ENCODE measurements around the gene CALN1. TPM values are rescaled to one million over a fixed set of nuclear protein-coding genes. Genes with fewer than 3 reads are reported as not detected.
A peak's percentile ranks its signal among the peaks of the same experiment; 100 is the strongest.
"Not testable (repeated sequence)": the region's sequence is repeated elsewhere in the genome, so short reads cannot be mapped to it uniquely, and the experiment has no call there.

Gene CALN1
- 14.4 and 15.2 TPM in 2 replicates for total RNA-seq (2021; fragmentation: NEBNext Ultra II Directional; extraction: Animal tissue kit (Norgen Biotek cat#: 25700))
- 5.5 and 6.4 TPM in 2 replicates for polyA plus RNA-seq (2011; rRNA removed)
- 6.0 TPM for polyA plus RNA-seq (2011; cell fraction: cytosol; rRNA removed)
- 4.5 TPM for polyA plus RNA-seq (2011; cell fraction: nucleus; rRNA removed)
- polyA plus RNA-seq (2012, experiment 1 of 2): 4.8 to 11.8 TPM (median 8.1 TPM) in 4 replicates
- 3.1 TPM for polyA plus RNA-seq (2012, experiment 2 of 2)
- 4.6 TPM for polyA plus RNA-seq (2013, experiment 1 of 2)
- 4.7 TPM for polyA plus RNA-seq (2013, experiment 2 of 2)
- 15.1 and 23.9 TPM in 2 replicates for polyA minus RNA-seq (2011; rRNA and poly(A)+ RNA removed)
- polyA minus RNA-seq (2011; cell fraction: cytosol; rRNA and poly(A)+ RNA removed): 3.4 TPM
- 9.7 TPM for polyA minus RNA-seq (2011; cell fraction: nucleus; rRNA and poly(A)+ RNA removed)
- long read RNA-seq, experiment 1, full-length matches to known transcripts: 1 of 7 reads
- long read RNA-seq, experiment 1, partial matches to known transcripts: 0 of 7 reads
- long read RNA-seq, experiment 1, other reads (novel, unspliced or antisense): 6 of 7 reads
- long read RNA-seq, experiment 2: 0 reads

- FAIRE-seq; H4K5ac ChIP-seq (ENCODE audit: insufficient read length, low read depth, low read length); H3K23me2 ChIP-seq (ENCODE audit: low read depth, low read length); H3K27me3 ChIP-seq (replicated peaks in 1 of 4; ENCODE audit: control insufficient read depth in 3 of 4, extremely low read depth in 1 of 4, insufficient read depth in 3 of 4, low read length in 3 of 4); H3K4me1 ChIP-seq (replicated peaks in 1 of 4; ENCODE audit: control insufficient read depth in 3 of 4, insufficient read depth in 4 of 4, low read length in 3 of 4); H2BK120ac ChIP-seq (replicated peaks; ENCODE audit: low read depth, low read length); DNase-seq (ENCODE audit: low read depth in 1 of 2, low spot score in 2 of 2); H3K18ac ChIP-seq (ENCODE audit: extremely low read depth, low read length); H4K8ac ChIP-seq (ENCODE audit: extremely low read depth, insufficient read depth, low read length); H3K79me2 ChIP-seq (ENCODE audit: control insufficient read depth in 1 of 2, insufficient read depth in 2 of 2, low read length in 2 of 2); H3K9ac ChIP-seq (replicated peaks in 1 of 4; ENCODE audit: extremely low read depth in 1 of 4, low read depth in 3 of 4, low read length in 3 of 4); H3K14ac ChIP-seq (ENCODE audit: insufficient read length); H2AFZ ChIP-seq (ENCODE audit: low read length); H4K20me1 ChIP-seq (replicated peaks in 1 of 2; ENCODE audit: control insufficient read depth in 1 of 2, insufficient read depth in 2 of 2, low read length in 2 of 2); H3K36me3 ChIP-seq (ENCODE audit: control insufficient read depth in 2 of 4, insufficient read depth in 4 of 4, low read length in 3 of 4); H3K9me3 ChIP-seq (ENCODE audit: insufficient read depth in 2 of 2, low read depth in 1 of 2, low read length in 1 of 2); H3K4me2 ChIP-seq (ENCODE audit: insufficient read depth in 1 of 2, low read depth in 2 of 2, low read length in 2 of 2); POLR2A ChIA-PET (ENCODE audit: partially characterized antibody); H2BK20ac ChIP-seq (ENCODE audit: low read length); H3K27ac ChIP-seq (ENCODE audit: low read depth, low read length); H3K79me1 ChIP-seq (ENCODE audit: low read depth, low read length); H2BK12ac ChIP-seq (ENCODE audit: low read depth, low read length); H3K4ac ChIP-seq (replicated peaks; ENCODE audit: insufficient read length, low read depth, low read length); H3K4me3 ChIP-seq (ENCODE audit: extremely low read depth in 1 of 4, insufficient read depth in 2 of 4, low read depth in 3 of 4, low read length in 4 of 4); H3K23ac ChIP-seq (ENCODE audit: insufficient read length); H3K56ac ChIP-seq (replicated peaks; ENCODE audit: insufficient read length, low read depth, low read length): not testable (repeated sequence)
- Histone ChIP-seq H2BK15ac (ENCODE audit: low read length) (0 out of 2 replicates have a peak within 1 kb of the TSS, but pooled peaks have one; percentile 54), H2BK5ac (ENCODE audit: low read depth, low read length) (0 out of 2 replicates have a peak within 1 kb of the TSS, but pooled peaks have one; percentile 10), H2AK5ac (ENCODE audit: low read depth, low read length) (peak within 1 kb of the TSS; percentile 1; the same call in 1 of the 2 replicates), H4K91ac (replicated peaks; ENCODE audit: insufficient read length, low read length) (peak within 1 kb of the TSS; percentile 29)
- 94% methylated on average over 21 of the region's 21 CpGs; no CpG with 5 or more reads in 1 of the 2 experiments for WGBS, 2 experiments (ENCODE audit: extremely low coverage in 1 of 2, insufficient coverage in 1 of 2, insufficient read length in 1 of 2, insufficient replicate concordance in 2 of 2, low coverage in 1 of 2, low lambda C conversion rate in 2 of 2, missing lambda C conversion rate in 1 of 2)
- CTCF ChIA-PET (ENCODE audit: partially characterized antibody): interaction anchor here (1.4 kb wide), 1 partner anchor 8 kb away, joined by 4 read pairs; no protein-coding TSS in a partner anchor
These were observed at the start of gene CALN1 for GRCh38 chr7:72412121-72412618. Gene CALN1 (minus strand): TSS chr7:72412338.

Measured in H1 (cell line).